ENCODE measurements around the gene CAND1. TPM values are rescaled to one million over a fixed set of nuclear protein-coding genes. Genes with fewer than 3 reads are reported as not detected.

CAND1 gene
- total RNA-seq, 2 donors from 2014 or later: 23.1 to 24.8 TPM

- Histone ChIP-seq H3K4me3 (no peak overlapping the region), H3K27ac (peak overlapping the region; percentile 59 to 74), H3K4me1 (peaks cover 0 to 50% of the 10 kb centered on the region in 2 donors), H3K9me3 (no peaks in the 10 kb centered on the region), H3K27me3 (no peaks in the 10 kb centered on the region), H3K36me3 (no peaks in the 10 kb centered on the region)
- TF ChIP-seq CTCF (IDR thresholded peaks at IDR 0.05): peak; percentile 39 to 69
- DNase-seq (ENCODE audit: low spot score): no peak
Measured at GRCh38 chr12:67355428-67356379, 86.5 kb downstream of the CAND1 start.

GRCh38 chr12:67356380-67356774 is 87.2 kb downstream of the CAND1 start:
- no peaks in the 10 kb centered on the region for H3K9me3 ChIP-seq
- no peak for DNase-seq (ENCODE audit: low spot score)
- no peak for TF ChIP-seq CTCF (IDR thresholded peaks at IDR 0.05)
- H3K27me3 ChIP-seq: no peaks in the 10 kb centered on the region
- peak overlapping the region; percentile 40 to 74 for H3K27ac ChIP-seq
- peaks cover 0 to 50% of the 10 kb centered on the region in 2 donors for H3K4me1 ChIP-seq
- H3K4me3 ChIP-seq: no peak overlapping the region
- no peaks in the 10 kb centered on the region for H3K36me3 ChIP-seq

- no peak for DNase-seq (ENCODE audit: low spot score)
- Histone ChIP-seq H3K27ac (no peak overlapping the region), H3K9me3 (no peaks in the 10 kb centered on the region), H3K4me3 (no peak overlapping the region), H3K36me3 (no peaks in the 10 kb centered on the region), H3K4me1 (peaks cover 0 to 50% of the 10 kb centered on the region in 2 donors), H3K27me3 (no peaks in the 10 kb centered on the region)
- no peak for TF ChIP-seq CTCF (IDR thresholded peaks at IDR 0.05)
Measured at GRCh38 chr12:67357376-67358125, 88.4 kb downstream of the CAND1 start.

- Histone ChIP-seq H3K4me1 (peaks cover 0 to 44% of the 10 kb centered on the region in 2 donors), H3K9me3 (no peaks in the 10 kb centered on the region), H3K36me3 (no peaks in the 10 kb centered on the region), H3K4me3 (no peak overlapping the region), H3K27ac (peak overlapping the region; percentile 19 to 26), H3K27me3 (no peaks in the 10 kb centered on the region)
- no peak for DNase-seq (ENCODE audit: low spot score)
- TF ChIP-seq CTCF (IDR thresholded peaks at IDR 0.05): no peak
Measured at GRCh38 chr12:67358781-67359338, 89.7 kb downstream of the CAND1 start.

- peaks cover 0 to 10% of the 10 kb centered on the region in 2 donors for H3K4me1 ChIP-seq
- no peaks in the 10 kb centered on the region for H3K9me3 ChIP-seq
- TF ChIP-seq CTCF (IDR thresholded peaks at IDR 0.05): no peak
- H3K27ac ChIP-seq: no peak overlapping the region
- H3K36me3 ChIP-seq: no peaks in the 10 kb centered on the region
- H3K27me3 ChIP-seq: no peaks in the 10 kb centered on the region
- no peak overlapping the region for H3K4me3 ChIP-seq
- DNase-seq (ENCODE audit: low spot score): no peak
Measured at GRCh38 chr12:67362526-67362925, 93.4 kb downstream of the CAND1 start.

Data from right atrium auricular region (tissue), 2 donors.